Measurements from ENCODE around the gene FGR.
A peak's percentile ranks its signal among the peaks of the same experiment; 100 is the strongest.

The FGR gene

GRCh38 chr1:27602462-27603308 lies 32.3 kb downstream of the FGR start:
- under 1% methylated on average over 26 of the region's 54 CpGs for WGBS
- Histone ChIP-seq H3K27me3 (ENCODE audit: insufficient read depth, low read length) (no peaks in the 10 kb centered on the region), H3K9ac (ENCODE audit: low read depth, low read length) (peak overlapping the region; percentile 69), H3K27ac (ENCODE audit: low read depth, low read length) (peak overlapping the region; percentile 53; the same call in 1 of the 2 replicates), H3K4me1 (ENCODE audit: insufficient read depth, low read length) (peaks cover 65% of the 10 kb centered on the region), H3K9me3 (ENCODE audit: insufficient read depth, low read depth, low read length) (no peaks in the 10 kb centered on the region), H3K36me3 (ENCODE audit: insufficient read depth, low read length) (no peaks in the 10 kb centered on the region), H3K4me3 (ENCODE audit: low read length) (peak overlapping the region; percentile 66)

GRCh38 chr1:27601771-27602461 lies 33.1 kb downstream of the FGR start:
- Histone ChIP-seq H3K4me1 (ENCODE audit: insufficient read depth, low read length) (peaks cover 64% of the 10 kb centered on the region), H3K27me3 (ENCODE audit: insufficient read depth, low read length) (no peaks in the 10 kb centered on the region), H3K4me3 (ENCODE audit: low read length) (peak overlapping the region; percentile 66), H3K9me3 (ENCODE audit: insufficient read depth, low read depth, low read length) (no peaks in the 10 kb centered on the region), H3K36me3 (ENCODE audit: insufficient read depth, low read length) (no peaks in the 10 kb centered on the region), H3K27ac (ENCODE audit: low read depth, low read length) (no peak overlapping the region; the same call in 1 of the 2 replicates), H3K9ac (ENCODE audit: low read depth, low read length) (no peak overlapping the region)
- WGBS: 33% methylated on average over 23 of the region's 23 CpGs

DNA sequence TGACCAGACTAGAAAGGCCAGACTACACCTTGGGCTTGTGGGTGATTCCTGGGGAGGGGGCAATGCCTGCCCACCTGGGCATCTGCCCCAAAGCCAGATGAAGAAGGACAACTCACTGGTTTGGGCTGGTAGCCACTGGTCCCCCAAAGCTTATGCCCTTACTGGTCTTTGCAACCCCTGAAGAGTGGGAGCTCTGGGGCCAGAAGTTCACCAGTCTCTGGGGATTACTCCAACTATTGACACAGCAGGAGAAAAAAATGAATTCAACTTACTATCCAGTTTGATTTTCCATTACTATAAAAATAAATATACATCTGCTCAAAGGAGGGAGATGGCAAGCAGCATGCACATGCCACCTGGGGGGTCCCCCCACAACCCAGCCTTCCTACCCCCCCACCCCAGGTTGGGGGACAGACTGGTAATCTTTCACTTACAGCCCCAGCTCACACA lies 33.6 kb downstream of the FGR start:
- Histone ChIP-seq H3K27me3 (ENCODE audit: insufficient read depth, low read length) (no peaks in the 10 kb centered on the region), H3K27ac (ENCODE audit: low read depth, low read length) (no peak overlapping the region), H3K9ac (ENCODE audit: low read depth, low read length) (no peak overlapping the region), H3K36me3 (ENCODE audit: insufficient read depth, low read length) (no peaks in the 10 kb centered on the region), H3K4me1 (ENCODE audit: insufficient read depth, low read length) (peaks cover 62% of the 10 kb centered on the region), H3K4me3 (ENCODE audit: low read length) (peak overlapping the region; percentile 66; the same call in 1 of the 2 replicates), H3K9me3 (ENCODE audit: insufficient read depth, low read depth, low read length) (no peaks in the 10 kb centered on the region)

DNA sequence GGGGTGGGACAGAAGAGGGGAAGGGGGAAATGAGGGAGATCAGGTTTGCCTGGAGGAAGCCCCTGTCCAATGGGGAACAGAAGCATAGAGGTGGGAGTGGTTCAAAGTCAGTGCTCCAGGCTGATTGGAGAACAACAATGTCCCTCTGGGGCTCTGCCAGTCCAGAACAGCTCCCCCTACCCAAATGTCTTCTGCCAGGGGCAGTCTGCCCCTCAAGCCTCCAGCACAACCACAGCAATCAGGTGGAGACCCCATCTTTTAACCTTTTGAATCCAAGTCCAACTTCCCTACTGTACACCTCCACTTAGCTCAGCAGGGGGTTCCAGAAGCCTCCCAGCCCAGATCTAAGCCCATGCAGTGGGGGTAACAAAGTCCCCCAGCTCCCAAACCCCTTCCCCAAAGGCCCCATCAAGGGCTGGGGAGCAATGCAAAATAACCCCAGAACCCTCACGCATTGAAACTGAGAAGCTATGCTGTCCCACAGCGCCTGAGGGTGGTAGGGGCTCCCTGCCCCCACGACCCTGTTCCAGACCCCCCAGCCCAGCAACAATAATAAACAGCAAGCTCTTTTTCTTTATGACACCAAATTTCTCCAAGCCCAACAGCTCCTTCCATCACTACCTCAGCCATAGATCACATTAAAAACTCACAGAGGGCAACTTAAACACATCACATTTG lies 34.3 kb downstream of the FGR start:
- H3K4me1 ChIP-seq (ENCODE audit: insufficient read depth, low read length): peaks cover 63% of the 10 kb centered on the region
- H3K27ac ChIP-seq (ENCODE audit: low read depth, low read length): no peak overlapping the region
- 69% methylated on average over 3 of the region's 3 CpGs for WGBS
- H3K27me3 ChIP-seq (ENCODE audit: insufficient read depth, low read length): no peaks in the 10 kb centered on the region
- H3K9ac ChIP-seq (ENCODE audit: low read depth, low read length): no peak overlapping the region
- H3K36me3 ChIP-seq (ENCODE audit: insufficient read depth, low read length): no peaks in the 10 kb centered on the region
- peak overlapping the region; percentile 11; the same call in 1 of the 2 replicates for H3K4me3 ChIP-seq (ENCODE audit: low read length)
- no peaks in the 10 kb centered on the region for H3K9me3 ChIP-seq (ENCODE audit: insufficient read depth, low read depth, low read length)

DNA sequence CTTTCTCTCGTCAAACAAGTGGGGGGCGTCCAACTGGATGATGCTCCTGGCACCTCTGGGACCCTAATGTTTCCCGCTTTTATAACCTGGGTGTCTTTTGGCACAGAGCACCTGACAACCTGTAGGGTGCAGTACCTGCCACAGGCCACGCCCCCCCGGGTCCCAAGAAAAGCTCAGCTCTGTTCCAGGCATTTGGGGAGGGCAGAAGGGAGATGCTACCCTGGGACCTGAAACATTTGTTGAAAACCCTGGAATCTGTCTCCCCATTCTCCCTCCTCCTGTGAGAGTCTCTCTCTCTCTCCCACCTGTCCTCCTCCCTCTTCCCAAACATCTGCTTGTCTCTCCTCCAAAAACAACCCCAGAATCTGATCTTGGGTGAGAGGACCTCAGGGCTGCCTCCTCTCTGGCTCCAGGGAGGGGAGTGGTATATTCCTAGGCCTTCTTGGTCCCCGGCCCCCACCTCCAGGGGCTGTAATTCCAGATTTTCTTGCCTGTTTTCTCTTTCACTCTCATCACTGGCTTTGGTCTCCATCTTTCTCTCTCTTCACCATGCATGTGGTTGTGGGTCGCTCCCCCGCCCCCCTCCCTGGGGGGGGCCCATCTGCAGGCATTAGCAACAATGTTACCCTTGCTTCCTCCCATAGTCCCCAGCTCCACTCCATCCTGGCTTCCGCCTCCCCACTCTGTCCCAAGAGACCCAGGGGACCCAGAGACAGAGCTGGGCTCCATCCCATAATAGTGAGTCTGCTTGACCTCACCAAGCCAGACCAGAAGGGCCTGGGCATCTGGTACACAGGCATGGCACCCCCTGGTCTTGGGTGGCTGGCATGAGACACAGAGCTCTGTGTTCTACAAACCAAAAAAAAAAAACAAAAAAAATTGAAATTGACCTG lies 35.1 kb downstream of the FGR start:
- H3K4me1 ChIP-seq (ENCODE audit: insufficient read depth, low read length): peaks cover 63% of the 10 kb centered on the region
- H3K27ac ChIP-seq (ENCODE audit: low read depth, low read length): peak overlapping the region; percentile 39; the same call in 1 of the 2 replicates
- H3K27me3 ChIP-seq (ENCODE audit: insufficient read depth, low read length): no peaks in the 10 kb centered on the region
- H3K9me3 ChIP-seq (ENCODE audit: insufficient read depth, low read depth, low read length): no peaks in the 10 kb centered on the region
- H3K36me3 ChIP-seq (ENCODE audit: insufficient read depth, low read length): no peaks in the 10 kb centered on the region
- 51% methylated on average over 9 of the region's 9 CpGs for WGBS
- no peak overlapping the region for H3K9ac ChIP-seq (ENCODE audit: low read depth, low read length)
- 0 out of 2 replicates have a peak overlapping the region, but pooled peaks have one; percentile 20 for H3K4me3 ChIP-seq (ENCODE audit: low read length)

DNA sequence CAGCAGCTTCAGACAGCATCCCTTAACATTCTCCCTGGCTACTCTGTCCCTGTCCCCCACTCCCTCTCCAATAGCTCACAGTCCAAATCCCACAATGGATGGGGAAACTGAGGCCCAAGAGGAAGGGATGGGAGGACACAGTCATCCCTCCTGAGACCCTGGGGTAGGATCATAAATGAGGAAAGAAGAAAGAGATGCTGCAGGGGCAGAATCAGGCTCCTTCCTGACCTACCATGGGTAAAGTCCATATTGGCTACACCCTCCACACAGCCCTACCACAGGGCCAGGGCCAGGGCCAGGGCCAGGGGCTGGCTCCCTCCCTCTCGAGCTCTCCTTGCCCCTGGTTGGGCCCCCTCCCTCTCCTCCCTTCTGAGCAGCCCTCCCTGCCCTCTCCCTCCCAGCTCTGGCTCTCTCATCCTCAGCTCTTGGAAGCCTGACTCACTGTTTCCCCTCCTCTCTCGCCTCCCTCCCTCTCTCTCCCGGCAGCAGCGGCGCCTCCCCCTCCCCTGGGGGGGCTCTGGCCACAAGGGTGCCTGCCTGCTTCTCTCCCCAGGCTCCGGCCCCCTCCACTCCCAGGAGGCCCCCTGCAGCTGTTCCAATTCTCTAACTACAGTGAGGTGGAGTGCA lies 36.0 kb downstream of the FGR start:
- H3K4me1 ChIP-seq (ENCODE audit: insufficient read depth, low read length): peaks cover 70% of the 10 kb centered on the region
- no peaks in the 10 kb centered on the region for H3K36me3 ChIP-seq (ENCODE audit: insufficient read depth, low read length)
- WGBS: 10% methylated on average over 6 of the region's 6 CpGs
- peak overlapping the region; percentile 39; the same call in 1 of the 2 replicates for H3K27ac ChIP-seq (ENCODE audit: low read depth, low read length)
- no peaks in the 10 kb centered on the region for H3K9me3 ChIP-seq (ENCODE audit: insufficient read depth, low read depth, low read length)
- no peaks in the 10 kb centered on the region for H3K27me3 ChIP-seq (ENCODE audit: insufficient read depth, low read length)
- no peak overlapping the region for H3K9ac ChIP-seq (ENCODE audit: low read depth, low read length)
- H3K4me3 ChIP-seq (ENCODE audit: low read length): 0 out of 2 replicates have a peak overlapping the region, but pooled peaks have one; percentile 20

GRCh38 chr1:27598295-27598687 lies 36.7 kb downstream of the FGR start:
- Histone ChIP-seq H3K9ac (ENCODE audit: low read depth, low read length) (no peak overlapping the region), H3K9me3 (ENCODE audit: insufficient read depth, low read depth, low read length) (no peaks in the 10 kb centered on the region), H3K4me1 (ENCODE audit: insufficient read depth, low read length) (peaks cover 77% of the 10 kb centered on the region), H3K27me3 (ENCODE audit: insufficient read depth, low read length) (no peaks in the 10 kb centered on the region), H3K4me3 (ENCODE audit: low read length) (no peak overlapping the region), H3K27ac (ENCODE audit: low read depth, low read length) (no peak overlapping the region), H3K36me3 (ENCODE audit: insufficient read depth, low read length) (no peaks in the 10 kb centered on the region)
- 62% methylated on average over 2 of the region's 3 CpGs for WGBS

- Histone ChIP-seq H3K27ac (ENCODE audit: low read depth, low read length) (no peak overlapping the region), H3K4me3 (ENCODE audit: low read length) (no peak overlapping the region), H3K36me3 (ENCODE audit: insufficient read depth, low read length) (no peaks in the 10 kb centered on the region), H3K9me3 (ENCODE audit: insufficient read depth, low read depth, low read length) (no peaks in the 10 kb centered on the region), H3K4me1 (ENCODE audit: insufficient read depth, low read length) (peaks cover 81% of the 10 kb centered on the region), H3K9ac (ENCODE audit: low read depth, low read length) (no peak overlapping the region), H3K27me3 (ENCODE audit: insufficient read depth, low read length) (no peaks in the 10 kb centered on the region)
- 85% methylated on average over 5 of the region's 7 CpGs for WGBS
These were observed 37.3 kb downstream of the FGR start for GRCh38 chr1:27597516-27598294.

- H3K9ac ChIP-seq (ENCODE audit: low read depth, low read length): no peak overlapping the region
- no peak overlapping the region for H3K4me3 ChIP-seq (ENCODE audit: low read length)
- 84% methylated on average over 4 of the region's 4 CpGs for WGBS
- H3K36me3 ChIP-seq (ENCODE audit: insufficient read depth, low read length): no peaks in the 10 kb centered on the region
- no peaks in the 10 kb centered on the region for H3K27me3 ChIP-seq (ENCODE audit: insufficient read depth, low read length)
- no peak overlapping the region for H3K27ac ChIP-seq (ENCODE audit: low read depth, low read length)
- H3K9me3 ChIP-seq (ENCODE audit: insufficient read depth, low read depth, low read length): no peaks in the 10 kb centered on the region
- peaks cover 84% of the 10 kb centered on the region for H3K4me1 ChIP-seq (ENCODE audit: insufficient read depth, low read length)
These were observed 38.0 kb downstream of the FGR start for GRCh38 chr1:27596986-27597385.
